HG02981 (cell line): ENCODE measurements around the gene SLCO3A1.
A peak's percentile ranks its signal among the peaks of the same experiment; 100 is the strongest.

ENCODE experiments used
- ATAC-seq: cut with Tn5 transposase; IDR thresholded peaks from one replicate; pipeline ENCODE4 v1.9.1; 2021; ENCODE audit warnings: mild to moderate bottlenecking, moderate library complexity; ENCODE audit not compliant: unreplicated experiment

Gene SLCO3A1

GRCh38 chr15:91936927-91937326 lies 83.4 kb downstream of the SLCO3A1 start:
- ATAC-seq: no peak

GRCh38 chr15:91938136-91938535 lies 84.6 kb downstream of the SLCO3A1 start:
- no peak for ATAC-seq

- no peak for ATAC-seq
Observed at GRCh38 chr15:91939403-91939831, 85.9 kb downstream of the SLCO3A1 start.

GRCh38 chr15:91940496-91941381 lies 87.2 kb downstream of the SLCO3A1 start:
- ATAC-seq: no peak

GRCh38 chr15:91941871-91942658 lies 88.6 kb downstream of the SLCO3A1 start:
- ATAC-seq: no peak

- peak; percentile 73 for ATAC-seq
Observed at GRCh38 chr15:91942720-91943394, 89.3 kb downstream of the SLCO3A1 start.

- no peak for ATAC-seq
Observed at GRCh38 chr15:91944331-91944730, 90.8 kb downstream of the SLCO3A1 start.

- no peak for ATAC-seq
Observed at GRCh38 chr15:91945385-91945784, 91.9 kb downstream of the SLCO3A1 start.

- no peak for ATAC-seq
Observed at GRCh38 chr15:91946075-91946474, 92.6 kb downstream of the SLCO3A1 start.

GRCh38 chr15:91946581-91947292 lies 93.2 kb downstream of the SLCO3A1 start:
- no peak for ATAC-seq

- no peak for ATAC-seq
Observed at GRCh38 chr15:91947293-91947679, 93.8 kb downstream of the SLCO3A1 start.

GRCh38 chr15:91947683-91948608 lies 94.4 kb downstream of the SLCO3A1 start:
- no peak for ATAC-seq

- no peak for ATAC-seq
Observed at GRCh38 chr15:91949361-91949760, 95.9 kb downstream of the SLCO3A1 start.

GRCh38 chr15:91950054-91950453 lies 96.5 kb downstream of the SLCO3A1 start:
- no peak for ATAC-seq

- ATAC-seq: no peak
Observed at GRCh38 chr15:91950631-91951329, 97.3 kb downstream of the SLCO3A1 start.

GRCh38 chr15:91952216-91952615 lies 98.7 kb downstream of the SLCO3A1 start:
- no peak for ATAC-seq

GRCh38 chr15:91953432-91953831 lies 99.9 kb downstream of the SLCO3A1 start:
- ATAC-seq: no peak

GRCh38 chr15:91954292-91954691 lies 100.8 kb downstream of the SLCO3A1 start:
- ATAC-seq: no peak
